ENCODE data around the gene SORCS2.

The SORCS2 gene

GRCh38 chr4:7739077-7739917 is 547.0 kb downstream of the SORCS2 start:
- DNase-seq (ENCODE audit: low read depth in 2 of 2) = no peak
- H3K4me3 ChIP-seq (replicated peaks in 1 of 2; ENCODE audit: low read depth in 2 of 2, low read length in 2 of 2) = no peak overlapping the region
- no peak for TF ChIP-seq CTCF (IDR thresholded peaks at IDR 0.05; ENCODE audit: low read depth, low read length)

GRCh38 chr4:7739918-7740865 is 547.9 kb downstream of the SORCS2 start:
- no peak for DNase-seq (ENCODE audit: low read depth in 2 of 2)
- TF ChIP-seq CTCF (IDR thresholded peaks at IDR 0.05; ENCODE audit: low read depth, low read length) = no peak
- no peak overlapping the region for H3K4me3 ChIP-seq (replicated peaks in 1 of 2; ENCODE audit: low read depth in 2 of 2, low read length in 2 of 2)

GRCh38 chr4:7740866-7741525 is 548.7 kb downstream of the SORCS2 start:
- TF ChIP-seq CTCF (IDR thresholded peaks at IDR 0.05; ENCODE audit: low read depth, low read length) = no peak

GRCh38 chr4:7741946-7742806 is 549.8 kb downstream of the SORCS2 start:
- no peak for TF ChIP-seq CTCF (IDR thresholded peaks at IDR 0.05; ENCODE audit: low read depth, low read length)
- no peak for DNase-seq (ENCODE audit: low read depth in 2 of 2)
- no peak overlapping the region for H3K4me3 ChIP-seq (replicated peaks in 1 of 2; ENCODE audit: low read depth in 2 of 2, low read length in 2 of 2)

More at GRCh38 chr4:7740866-7741525, 548.7 kb downstream of the SORCS2 start:
- no peak for DNase-seq (ENCODE audit: low read depth in 2 of 2)
- no peak overlapping the region for H3K4me3 ChIP-seq (replicated peaks in 1 of 2; ENCODE audit: low read depth in 2 of 2, low read length in 2 of 2)

GRCh38 chr4:7742807-7743280 is 550.5 kb downstream of the SORCS2 start:
- no peak for DNase-seq (ENCODE audit: low read depth in 2 of 2)
- H3K4me3 ChIP-seq (replicated peaks in 1 of 2; ENCODE audit: low read depth in 2 of 2, low read length in 2 of 2) = no peak overlapping the region
- TF ChIP-seq CTCF (IDR thresholded peaks at IDR 0.05; ENCODE audit: low read depth, low read length) = no peak
